Thoracic aorta (tissue), 2 donors: ENCODE results near the gene OR4K2. TPM values are rescaled to one million over a fixed set of nuclear protein-coding genes. Genes with fewer than 3 reads are reported as not detected.

Experiments used
- ATAC-seq: fragments of 150-250 bp; one replicate; pipeline ENCODE4 v1.8.0; 2017; ENCODE audit warnings: low read depth; ENCODE audit not compliant: insufficient number of reproducible peaks, low FRiP score
- DNase-seq: peaks from one replicate; pipeline ENCODE4 v3.0.0-alpha.2; 2020; ENCODE audit warnings: low spot score
- H3K27ac ChIP-seq, 2 donors: fragments of 200-600 bp; sonication (generic); 1 replicate in 1 of 2; 2 replicates in 1 of 2; pipeline ENCODE4 v1.5.1; 2016; ENCODE audit warnings: mild to moderate bottlenecking in 2 of 2, moderate library complexity in 2 of 2
- H3K27me3 ChIP-seq: fragments of 200-600 bp; sonication (generic); replicated peaks from 2 replicates; pipeline ENCODE4 v1.6.0; 2016; ENCODE audit warnings: mild to moderate bottlenecking; ENCODE audit not compliant: insufficient read depth
- H3K36me3 ChIP-seq: fragments of 200-600 bp; sonication (generic); one replicate; pipeline ENCODE4 v1.5.1; 2016
- H3K4me1 ChIP-seq, 2 donors: fragments of 200-600 bp; sonication (generic); 1 replicate in 1 of 2; 2 replicates in 1 of 2; pipeline versions ENCODE4 v1.5.1 to v1.6.0; 2016; ENCODE audit warnings: low read depth in 2 of 2, mild to moderate bottlenecking in 1 of 2; ENCODE audit not compliant: control insufficient read depth in 1 of 2
- H3K4me3 ChIP-seq: fragments of 200-600 bp; sonication (generic); 2 replicates; pipeline ENCODE4 v1.5.1; 2016; ENCODE audit warnings: mild to moderate bottlenecking
- H3K9me3 ChIP-seq: fragments of 200-600 bp; sonication (generic); 2 replicates; pipeline ENCODE4 v1.5.1; 2016
- total RNA-seq, 2 donors: library from RNA; depleted of rRNA; stranded (reverse); fragments of >200 nt; gene quantifications; one replicate each; pipeline versions ENCODE4 v1.1.0 to v1.2.3, GENCODE V29; 2016
- TF ChIP-seq, protein P1 (sequence below): fragments of 200-600 bp; sonication (generic); IDR thresholded peaks from one replicate; pipeline ENCODE4 v1.5.1; 2019; ENCODE audit warnings: antibody characterized with exemption

Gene OR4K2
- total RNA-seq, 2 donors from 2014 or later: not detected

DNA sequence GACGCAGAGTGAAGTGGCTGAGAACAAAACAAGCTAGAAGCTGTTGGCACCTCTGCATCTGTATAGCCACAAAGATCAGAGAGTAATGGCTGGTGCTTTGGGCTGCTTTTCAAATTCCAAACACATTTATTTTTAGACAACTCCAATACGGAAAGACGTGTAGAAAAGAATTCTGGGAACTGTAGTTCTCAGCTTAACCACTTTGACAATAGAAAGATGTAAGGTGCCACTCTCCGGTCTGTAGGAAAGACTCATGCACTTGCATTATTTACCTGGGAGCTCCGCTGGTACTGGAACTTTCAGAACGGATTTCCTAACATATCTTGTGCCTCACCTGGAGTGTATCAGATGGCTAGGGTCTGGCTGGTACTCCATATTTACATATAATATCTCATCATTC lies 1.8 kb upstream of the OR4K2 start:
- Histone ChIP-seq H3K36me3 (no peaks in the 10 kb centered on the region), H3K4me1 (no peaks in the 10 kb centered on the region), H3K27ac (no peak overlapping the region), H3K4me3 (no peak overlapping the region), H3K9me3 (no peaks in the 10 kb centered on the region), H3K27me3 (no peaks in the 10 kb centered on the region)
- DNase-seq (no peak), ATAC-seq (no peak)
- TF ChIP-seq, protein P1, sequence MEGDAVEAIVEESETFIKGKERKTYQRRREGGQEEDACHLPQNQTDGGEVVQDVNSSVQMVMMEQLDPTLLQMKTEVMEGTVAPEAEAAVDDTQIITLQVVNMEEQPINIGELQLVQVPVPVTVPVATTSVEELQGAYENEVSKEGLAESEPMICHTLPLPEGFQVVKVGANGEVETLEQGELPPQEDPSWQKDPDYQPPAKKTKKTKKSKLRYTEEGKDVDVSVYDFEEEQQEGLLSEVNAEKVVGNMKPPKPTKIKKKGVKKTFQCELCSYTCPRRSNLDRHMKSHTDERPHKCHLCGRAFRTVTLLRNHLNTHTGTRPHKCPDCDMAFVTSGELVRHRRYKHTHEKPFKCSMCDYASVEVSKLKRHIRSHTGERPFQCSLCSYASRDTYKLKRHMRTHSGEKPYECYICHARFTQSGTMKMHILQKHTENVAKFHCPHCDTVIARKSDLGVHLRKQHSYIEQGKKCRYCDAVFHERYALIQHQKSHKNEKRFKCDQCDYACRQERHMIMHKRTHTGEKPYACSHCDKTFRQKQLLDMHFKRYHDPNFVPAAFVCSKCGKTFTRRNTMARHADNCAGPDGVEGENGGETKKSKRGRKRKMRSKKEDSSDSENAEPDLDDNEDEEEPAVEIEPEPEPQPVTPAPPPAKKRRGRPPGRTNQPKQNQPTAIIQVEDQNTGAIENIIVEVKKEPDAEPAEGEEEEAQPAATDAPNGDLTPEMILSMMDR: no peak

DNA sequence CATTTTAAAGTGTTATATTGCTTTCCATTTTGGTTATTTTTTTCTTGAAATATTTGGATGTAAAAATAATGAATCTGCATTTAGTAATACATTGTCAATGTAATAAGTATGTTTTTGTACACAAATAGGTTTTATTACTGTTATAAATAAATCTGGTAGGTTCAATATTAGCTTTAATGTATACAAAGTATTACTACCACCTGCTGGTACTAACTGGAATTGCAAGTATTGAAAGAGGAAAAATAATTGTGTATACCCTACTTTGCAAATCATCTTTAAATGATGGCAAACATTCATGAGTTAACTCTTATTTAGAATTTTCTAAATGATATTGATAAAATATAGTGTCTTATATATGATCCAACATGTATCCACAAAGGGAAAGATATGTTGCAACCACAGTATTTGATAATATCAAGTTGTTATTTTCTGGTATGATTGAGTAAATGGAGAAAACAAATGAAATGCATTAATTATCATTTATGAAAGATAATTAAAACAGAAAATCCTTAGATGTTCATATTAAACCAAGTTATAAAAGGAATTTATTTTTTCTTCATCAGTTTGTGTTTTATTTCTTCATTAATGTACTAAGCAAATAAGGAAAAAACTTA lies 3.2 kb downstream of the OR4K2 start:
- TF ChIP-seq, protein P1: no peak
- H3K36me3 ChIP-seq: no peaks in the 10 kb centered on the region
- no peak overlapping the region for H3K27ac ChIP-seq
- no peak overlapping the region for H3K4me3 ChIP-seq
- H3K9me3 ChIP-seq: no peaks in the 10 kb centered on the region
- no peaks in the 10 kb centered on the region for H3K27me3 ChIP-seq
- DNase-seq (no peak), ATAC-seq (no peak)
- no peaks in the 10 kb centered on the region for H3K4me1 ChIP-seq

DNA sequence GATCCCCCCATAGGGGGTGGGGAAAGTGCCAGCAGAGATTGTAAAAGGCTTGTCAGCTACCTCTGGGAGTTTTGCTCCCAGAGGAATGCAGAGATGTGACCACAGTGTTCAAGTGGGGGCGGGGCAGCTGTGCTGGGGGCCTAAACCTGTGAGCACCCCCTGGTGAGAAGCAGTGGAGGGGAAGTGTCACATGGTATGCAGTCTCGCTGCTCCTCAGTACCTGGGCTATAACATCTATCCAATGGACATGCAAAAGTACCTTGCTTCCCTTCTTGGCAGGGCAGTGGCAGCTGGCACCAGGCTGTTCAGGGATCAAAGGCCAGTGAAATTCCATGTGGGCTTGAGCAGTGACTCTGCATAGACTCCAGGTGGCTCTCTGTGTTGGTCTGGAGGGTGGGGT lies 20.3 kb downstream of the OR4K2 start:
- Histone ChIP-seq H3K36me3 (no peaks in the 10 kb centered on the region), H3K9me3 (peaks cover 7% of the 10 kb centered on the region), H3K4me1 (no peaks in the 10 kb centered on the region), H3K4me3 (no peak overlapping the region), H3K27me3 (no peaks in the 10 kb centered on the region), H3K27ac (no peak overlapping the region)
- TF ChIP-seq, protein P1: no peak
- no peak for ATAC-seq
- DNase-seq: no peak

DNA sequence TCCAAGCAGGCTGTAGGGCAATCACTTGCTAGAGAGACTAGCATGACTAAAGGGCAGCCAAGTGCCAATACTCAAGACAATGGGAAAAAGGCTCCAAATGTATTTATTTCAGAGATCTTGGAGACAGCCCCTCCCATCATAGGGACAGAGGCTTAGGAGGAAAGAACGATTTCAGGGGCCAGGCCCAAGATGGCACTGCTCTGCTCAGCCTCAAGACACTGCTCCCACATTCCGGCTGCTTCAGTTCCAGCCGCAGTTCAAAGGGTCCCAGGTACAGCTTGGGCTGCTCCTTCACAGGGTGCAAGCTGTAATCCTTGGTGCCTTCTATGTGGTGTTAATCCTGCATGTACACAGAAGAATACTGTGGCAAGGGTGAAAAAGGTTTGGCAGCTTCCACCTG lies 26.1 kb downstream of the OR4K2 start:
- ATAC-seq (no peak), DNase-seq (no peak)
- H3K27me3 ChIP-seq: no peaks in the 10 kb centered on the region
- H3K36me3 ChIP-seq: no peaks in the 10 kb centered on the region
- peaks cover 4% of the 10 kb centered on the region for H3K9me3 ChIP-seq
- TF ChIP-seq, protein P1: no peak
- no peak overlapping the region for H3K27ac ChIP-seq
- H3K4me1 ChIP-seq: no peaks in the 10 kb centered on the region
- H3K4me3 ChIP-seq: no peak overlapping the region

DNA sequence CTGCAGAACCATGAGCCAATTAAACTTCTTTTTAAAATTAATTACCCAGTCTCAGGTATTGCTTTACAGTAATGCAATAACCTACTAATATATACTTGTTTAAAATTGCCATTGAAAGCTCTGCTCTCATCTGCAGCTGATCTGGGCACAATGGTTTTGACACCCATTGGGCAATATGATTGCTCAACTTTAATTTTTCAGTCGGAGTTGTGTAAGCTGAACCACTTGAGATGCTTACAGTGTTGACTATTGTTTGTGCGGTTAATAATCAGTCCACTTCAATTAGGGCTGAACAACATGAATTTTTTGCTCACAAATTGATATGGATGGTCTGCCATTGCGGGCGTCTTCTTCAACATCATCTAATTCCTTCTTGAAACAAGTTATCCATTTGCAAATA lies 27.5 kb downstream of the OR4K2 start:
- TF ChIP-seq, protein P1: no peak
- ATAC-seq: no peak

More for the DNA sequence above, 27.5 kb downstream of the OR4K2 start:
- Histone ChIP-seq H3K9me3 (no peaks in the 10 kb centered on the region), H3K27me3 (no peaks in the 10 kb centered on the region), H3K27ac (no peak overlapping the region), H3K36me3 (no peaks in the 10 kb centered on the region), H3K4me1 (no peaks in the 10 kb centered on the region), H3K4me3 (no peak overlapping the region)
- no peak for DNase-seq
